ENCODE measurements around the gene PBX1. TPM values are rescaled to one million over a fixed set of nuclear protein-coding genes. Genes with fewer than 3 reads are reported as not detected.
A peak's percentile ranks its signal among the peaks of the same experiment; 100 is the strongest.

PBX1 gene
- total RNA-seq, 4 donors from 2014 or later: 89.6 to 138 (median 112) TPM

- peak overlapping the region in 2 of 4 donors; percentile 8 to 26 for H3K4me3 ChIP-seq
- WGBS: 28% methylated on average over 8 of the region's 10 CpGs
- peak overlapping the region; percentile 78 to 81 (median 80) for H3K27ac ChIP-seq (replicated peaks in 1 of 4)
- H3K9me3 ChIP-seq: no peaks in the 10 kb centered on the region
- peaks cover 45 to 97% (median 91%) of the 10 kb centered on the region in 4 donors for H3K4me1 ChIP-seq
- intact Hi-C loops (cut with DNase I): loop anchor here (5.0 kb wide), 2 partner anchors 225 to 285 kb away; no protein-coding TSS in a partner anchor
- H3K27me3 ChIP-seq: no peaks in the 10 kb centered on the region
- TF ChIP-seq POLR2A (IDR thresholded peaks at IDR 0.05; ENCODE audit: low read depth) (no peak), EP300 (IDR thresholded peaks at IDR 0.05) (no peak), POLR2AphosphoS5 (IDR thresholded peaks at IDR 0.05) (peak in 1 of 2 donors; percentile 64)
- TF ChIP-seq, protein P1, sequence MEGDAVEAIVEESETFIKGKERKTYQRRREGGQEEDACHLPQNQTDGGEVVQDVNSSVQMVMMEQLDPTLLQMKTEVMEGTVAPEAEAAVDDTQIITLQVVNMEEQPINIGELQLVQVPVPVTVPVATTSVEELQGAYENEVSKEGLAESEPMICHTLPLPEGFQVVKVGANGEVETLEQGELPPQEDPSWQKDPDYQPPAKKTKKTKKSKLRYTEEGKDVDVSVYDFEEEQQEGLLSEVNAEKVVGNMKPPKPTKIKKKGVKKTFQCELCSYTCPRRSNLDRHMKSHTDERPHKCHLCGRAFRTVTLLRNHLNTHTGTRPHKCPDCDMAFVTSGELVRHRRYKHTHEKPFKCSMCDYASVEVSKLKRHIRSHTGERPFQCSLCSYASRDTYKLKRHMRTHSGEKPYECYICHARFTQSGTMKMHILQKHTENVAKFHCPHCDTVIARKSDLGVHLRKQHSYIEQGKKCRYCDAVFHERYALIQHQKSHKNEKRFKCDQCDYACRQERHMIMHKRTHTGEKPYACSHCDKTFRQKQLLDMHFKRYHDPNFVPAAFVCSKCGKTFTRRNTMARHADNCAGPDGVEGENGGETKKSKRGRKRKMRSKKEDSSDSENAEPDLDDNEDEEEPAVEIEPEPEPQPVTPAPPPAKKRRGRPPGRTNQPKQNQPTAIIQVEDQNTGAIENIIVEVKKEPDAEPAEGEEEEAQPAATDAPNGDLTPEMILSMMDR (IDR thresholded peaks at IDR 0.05): peak; percentile 92 to 93 (median 93)
- no peaks in the 10 kb centered on the region for H3K36me3 ChIP-seq
- peak; percentile 96 for DNase-seq (ENCODE audit: extremely low spot score)
These were observed 228.2 kb downstream of the PBX1 start for GRCh38 chr1:164786980-164787833.

GRCh38 chr1:164787834-164788231, 228.8 kb downstream of the PBX1 start:
- intact Hi-C loops (cut with DNase I): loop anchor here (5.0 kb wide), 2 partner anchors 226 to 284 kb away; no protein-coding TSS in a partner anchor
- WGBS: 54% methylated on average over 8 of the region's 8 CpGs
- TF ChIP-seq POLR2A (IDR thresholded peaks at IDR 0.05; ENCODE audit: low read depth) (no peak), POLR2AphosphoS5 (IDR thresholded peaks at IDR 0.05) (no peak), EP300 (IDR thresholded peaks at IDR 0.05) (no peak)
- TF ChIP-seq, protein P1 (IDR thresholded peaks at IDR 0.05): no peak
- no peaks in the 10 kb centered on the region for H3K9me3 ChIP-seq
- H3K36me3 ChIP-seq: peaks cover 0 to 6% (median 4%) of the 10 kb centered on the region in 4 donors
- peak overlapping the region; percentile 78 to 81 (median 80) for H3K27ac ChIP-seq (replicated peaks in 1 of 4)
- DNase-seq (ENCODE audit: extremely low spot score): no peak
- peaks cover 44 to 97% (median 91%) of the 10 kb centered on the region in 4 donors for H3K4me1 ChIP-seq
- peak overlapping the region in 2 of 4 donors; percentile 8 to 26 for H3K4me3 ChIP-seq
- no peaks in the 10 kb centered on the region for H3K27me3 ChIP-seq

- H3K27ac ChIP-seq (replicated peaks in 1 of 4): peak overlapping the region; percentile 68 to 80 (median 78)
- peaks cover 0 to 12% (median 10%) of the 10 kb centered on the region in 4 donors for H3K36me3 ChIP-seq
- no peak overlapping the region for H3K4me3 ChIP-seq
- H3K4me1 ChIP-seq: peaks cover 43 to 97% (median 91%) of the 10 kb centered on the region in 4 donors
- no peak for DNase-seq (ENCODE audit: extremely low spot score)
- H3K9me3 ChIP-seq: no peaks in the 10 kb centered on the region
- no peaks in the 10 kb centered on the region for H3K27me3 ChIP-seq
- TF ChIP-seq POLR2AphosphoS5 (IDR thresholded peaks at IDR 0.05) (no peak), EP300 (IDR thresholded peaks at IDR 0.05) (no peak)
- TF ChIP-seq, protein P1 (IDR thresholded peaks at IDR 0.05): no peak
- intact Hi-C loops (cut with DNase I): no loop called here
- 54% methylated on average over 6 of the region's 6 CpGs for WGBS
These were observed 231.1 kb downstream of the PBX1 start for GRCh38 chr1:164790081-164790480.

DNA sequence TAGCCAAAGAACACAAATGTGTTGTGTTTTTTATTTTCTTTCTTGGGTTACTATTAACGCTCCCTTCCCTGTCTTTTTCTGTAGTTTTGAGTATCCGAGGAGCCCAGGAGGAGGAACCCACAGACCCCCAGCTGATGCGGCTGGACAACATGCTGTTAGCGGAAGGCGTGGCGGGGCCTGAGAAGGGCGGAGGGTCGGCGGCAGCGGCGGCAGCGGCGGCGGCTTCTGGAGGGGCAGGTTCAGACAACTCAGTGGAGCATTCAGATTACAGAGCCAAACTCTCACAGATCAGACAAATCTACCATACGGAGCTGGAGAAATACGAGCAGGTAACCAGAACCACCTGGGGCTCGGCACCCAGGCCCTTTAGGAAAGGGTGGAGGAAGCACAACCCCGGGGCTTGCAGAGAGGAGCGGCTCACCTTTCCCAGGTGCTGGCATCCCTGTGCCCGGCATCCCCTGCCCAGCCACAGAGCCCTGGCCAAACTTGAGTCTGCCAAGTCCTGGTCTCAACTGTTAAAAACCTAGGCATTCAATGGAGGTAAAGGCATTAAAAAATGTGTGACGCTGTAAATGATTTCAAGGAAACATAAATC, 233.5 kb downstream of the PBX1 start:
- peaks cover 21 to 97% (median 89%) of the 10 kb centered on the region in 4 donors for H3K4me1 ChIP-seq
- H3K36me3 ChIP-seq: peaks cover 0 to 12% (median 10%) of the 10 kb centered on the region in 4 donors
- H3K4me3 ChIP-seq: no peak overlapping the region
- TF ChIP-seq EP300 (IDR thresholded peaks at IDR 0.05) (no peak), POLR2AphosphoS5 (IDR thresholded peaks at IDR 0.05) (no peak), POLR2A (IDR thresholded peaks at IDR 0.05; ENCODE audit: low read depth) (no peak)
- TF ChIP-seq, protein P1 (IDR thresholded peaks at IDR 0.05): no peak
- H3K27me3 ChIP-seq: no peaks in the 10 kb centered on the region
- DNase-seq (ENCODE audit: extremely low spot score): no peak
- H3K27ac ChIP-seq (replicated peaks in 1 of 4): peak overlapping the region in 3 of 4 donors; percentile 58 to 87 (median 79)
- intact Hi-C loops (cut with DNase I): no loop called here
- 90% methylated on average over 21 of the region's 21 CpGs for WGBS
- no peaks in the 10 kb centered on the region for H3K9me3 ChIP-seq
